HEK293 (cell line): Measurements from ENCODE around the gene TLNRD1.

Experiments used
- CTCF ChIP-seq: fragments of 450-650 bp; formaldehyde crosslinking; IDR thresholded peaks from 2 replicates; pipeline ENCODE4 v1.5.1; 2016; ENCODE audit warnings: missing biosample characterization, missing genetic modification characterization
- ELK4 ChIP-seq: IDR thresholded peaks from 2 replicates; pipeline ENCODE4 v1.6.1; 2011; ENCODE audit warnings: mild to moderate bottlenecking, low read depth, low read length, borderline replicate concordance
- GFI1B ChIP-seq: fragments of 450-650 bp; formaldehyde crosslinking; IDR thresholded peaks from 2 replicates; pipeline ENCODE4 v1.5.1; 2016; ENCODE audit warnings: missing biosample characterization, missing genetic modification characterization
- HOXA7 ChIP-seq: sonication (generic); formaldehyde crosslinking; IDR thresholded peaks from 2 replicates; pipeline ENCODE4 v1.8.1; 2022; ENCODE audit warnings: missing genetic modification reagents, borderline replicate concordance
- HOXC10 ChIP-seq: sonication (generic); formaldehyde crosslinking; IDR thresholded peaks from 2 replicates; pipeline ENCODE4 v1.8.1; 2023; ENCODE audit warnings: mild to moderate bottlenecking, missing genetic modification reagents
- MEIS1 ChIP-seq: sonication (generic); formaldehyde crosslinking; IDR thresholded peaks from 2 replicates; pipeline ENCODE4 v1.8.1; 2022; ENCODE audit warnings: missing genetic modification reagents, mild to moderate bottlenecking, borderline replicate concordance
- ZBTB21 ChIP-seq: fragments of 450-650 bp; formaldehyde crosslinking; IDR thresholded peaks from 2 replicates; pipeline ENCODE4 v1.5.1; 2017; ENCODE audit warnings: missing biosample characterization, missing genetic modification characterization
- ZBTB6 ChIP-seq: fragments of 450-650 bp; formaldehyde crosslinking; IDR thresholded peaks from 2 replicates; pipeline ENCODE4 v1.5.1; 2017; ENCODE audit warnings: missing biosample characterization, missing genetic modification characterization
- ZNF211 ChIP-seq: fragments of 450-650 bp; formaldehyde crosslinking; IDR thresholded peaks from 2 replicates; pipeline ENCODE4 v1.5.1; 2016; ENCODE audit warnings: low read depth, missing biosample characterization, missing genetic modification characterization
- ZNF629 ChIP-seq: fragments of 450-650 bp; formaldehyde crosslinking; IDR thresholded peaks from 2 replicates; pipeline ENCODE4 v1.5.1; 2017; ENCODE audit warnings: missing biosample characterization, missing genetic modification characterization
- ZNF639 ChIP-seq: fragments of 450-650 bp; formaldehyde crosslinking; IDR thresholded peaks from 2 replicates; pipeline ENCODE4 v1.5.1; 2016; ENCODE audit warnings: missing biosample characterization, missing genetic modification characterization
- ZNF654 ChIP-seq: fragments of 450-650 bp; formaldehyde crosslinking; IDR thresholded peaks from 2 replicates; pipeline ENCODE4 v1.5.1; 2016; ENCODE audit warnings: low read depth, missing biosample characterization, missing genetic modification characterization
- ZNF776 ChIP-seq: fragments of 450-650 bp; formaldehyde crosslinking; IDR thresholded peaks from 2 replicates; pipeline ENCODE4 v1.5.0; 2017; ENCODE audit warnings: missing biosample characterization, missing genetic modification characterization, borderline replicate concordance

GRCh38 chr15:81033508-81033907 lies 32.8 kb downstream of the TLNRD1 start:
- TF ChIP-seq ZNF211 (tag by site-specific recombination) (no peak), GFI1B (tag by site-specific recombination) (no peak), MEIS1 (no peak), ZNF654 (tag by site-specific recombination) (no peak), ELK4 (no peak), ZBTB6 (tag by site-specific recombination) (no peak), ZNF776 (no peak), HOXC10 (no peak), CTCF (no peak), HOXA7 (no peak), ZNF629 (no peak), ZNF639 (no peak), ZBTB21 (tag by site-specific recombination) (no peak)
